Stomach (tissue), 9 donors: ENCODE measurements around the gene SMAD2. TPM values are rescaled to one million over a fixed set of nuclear protein-coding genes. Genes with fewer than 3 reads are reported as not detected.

Experiments
- DNase-seq, 2 donors: peaks; one replicate each; pipeline versions ENCODE4 v3.0.0 to v3.0.0-alpha.2; 2013 to 2019
- H3K27ac ChIP-seq, 5 donors: fragments of 200-600 bp in 4 of 5; sonication (generic) in 4 of 5; one replicate each; pipeline ENCODE4 v1.5.1; 2013 to 2019; ENCODE audit warnings: mild to moderate bottlenecking in 1 of 5, moderate library complexity in 1 of 5
- H3K27me3 ChIP-seq, 3 donors: fragments of 200-600 bp; sonication (generic); one replicate each; pipeline ENCODE4 v1.5.1; 2017 to 2019; ENCODE audit warnings: mixed run types in 1 of 3
- H3K36me3 ChIP-seq, 4 donors: fragments of 200-600 bp; sonication (generic); 1 replicate in 3 of 4; 2 replicates in 1 of 4; pipeline ENCODE4 v1.5.1; 2016 to 2019
- H3K4me1 ChIP-seq, 4 donors: fragments of 200-600 bp; sonication (generic); one replicate each; pipeline ENCODE4 v1.5.1; 2016 to 2019
- H3K4me3 ChIP-seq, 4 donors: fragments of 200-600 bp; sonication (generic) in 3 of 4; one replicate each; pipeline ENCODE4 v1.5.1; 2016 to 2019; ENCODE audit warnings: mild to moderate bottlenecking in 1 of 4
- H3K9me3 ChIP-seq, 4 donors: fragments of 200-600 bp; sonication (generic); one replicate each; pipeline ENCODE4 v1.5.1; 2016 to 2019
- EP300 ChIP-seq: sonication (generic); formaldehyde crosslinking; IDR thresholded peaks from one replicate; pipeline ENCODE4 v1.6.1; 2017; ENCODE audit warnings: antibody characterized with exemption
- POLR2A ChIP-seq, 4 donors: fragments of 450-650 bp; IDR thresholded peaks; one replicate each; pipeline ENCODE4 v1.6.1; 2016; ENCODE audit warnings: antibody characterized with exemption in 4 of 4, control low read depth in 2 of 4, mild to moderate bottlenecking in 1 of 4, moderate library complexity in 1 of 4
- POLR2AphosphoS5 ChIP-seq, 3 donors: sonication (generic); formaldehyde crosslinking; IDR thresholded peaks; one replicate each; pipeline ENCODE4 v1.6.1; 2016; ENCODE audit warnings: antibody characterized with exemption in 3 of 3
- WGBS, 5 donors: extraction: QIAGEN DNeasy Blood & Tissue Kit in 3 of 5; methylation state at CpG; one replicate each; pipeline versions ENCODE4 v1.1.5 to v1.1.7; 2013 to 2018; 5-methylcytosine and 5-hydroxymethylcytosine counted together
- intact Hi-C: fragments of 100-400 bp; cut with DNase I; formaldehyde crosslinking; loops from one replicate; pipeline ENCODE4 v1.15.1; 2023; ENCODE audit warnings: low total_unique reads
- polyA plus RNA-seq, 3 donors: library from polyadenylated mRNA; stranded (reverse); fragments of 200-250 nt; gene quantifications; one replicate each; pipeline ENCODE4 v1.2.3, GENCODE V29; 2013
- total RNA-seq, 5 donors: library from RNA; depleted of rRNA; stranded (reverse); fragments of >200 nt; gene quantifications; one replicate each; pipeline versions ENCODE4 v1.1.0 to v1.2.3, GENCODE V29; 2014 to 2016
- TF ChIP-seq, protein P1 (sequence below), 7 experiments: fragments of 450-650 bp in 4 of 7; fragments of 200-600 bp in 3 of 7; sonication (generic) in 3 of 7; IDR thresholded peaks; one replicate each; pipeline ENCODE4 v1.5.1; 2016 to 2019; ENCODE audit warnings: antibody characterized with exemption in 7 of 7, control low read depth in 2 of 7, mild to moderate bottlenecking in 1 of 7
- donor health status: healthy with polysubstance abuse.
- donor health status: Bipolar disorder and iron deficiency.
- donor health status: healthy.

Gene SMAD2
- total and polyA plus RNA-seq, 8 donors, result 18.9 to 233 (median 46.3) TPM

DNA sequence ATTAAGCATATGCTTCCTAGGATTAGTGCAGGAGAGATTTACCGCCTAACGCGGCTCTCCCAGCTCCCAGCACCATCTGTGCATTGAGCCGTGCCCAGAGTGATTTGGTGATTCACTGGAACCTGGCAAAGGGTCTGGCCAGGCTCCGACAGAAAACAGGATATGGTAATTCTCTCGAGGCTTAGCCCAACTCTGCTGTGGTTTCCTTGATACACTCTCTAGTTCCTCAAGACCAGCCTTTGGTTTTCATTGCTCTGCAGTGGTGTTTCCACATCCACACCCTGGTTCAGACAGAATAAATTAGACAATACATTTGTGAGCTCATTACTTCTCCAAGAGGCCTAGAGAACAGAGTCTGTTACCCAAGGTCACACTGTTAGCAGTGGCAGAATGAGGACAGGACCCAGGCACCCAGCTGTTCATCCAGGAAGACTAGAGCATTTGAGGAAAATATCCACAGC, 23.0 kb upstream of the SMAD2 start:
- WGBS, 5 donors, result 41 to 58% (median 53%) methylated on average over 6 of the region's 6 CpGs
- no peak for TF ChIP-seq POLR2A (IDR thresholded peaks at IDR 0.05)
- TF ChIP-seq, protein P1, sequence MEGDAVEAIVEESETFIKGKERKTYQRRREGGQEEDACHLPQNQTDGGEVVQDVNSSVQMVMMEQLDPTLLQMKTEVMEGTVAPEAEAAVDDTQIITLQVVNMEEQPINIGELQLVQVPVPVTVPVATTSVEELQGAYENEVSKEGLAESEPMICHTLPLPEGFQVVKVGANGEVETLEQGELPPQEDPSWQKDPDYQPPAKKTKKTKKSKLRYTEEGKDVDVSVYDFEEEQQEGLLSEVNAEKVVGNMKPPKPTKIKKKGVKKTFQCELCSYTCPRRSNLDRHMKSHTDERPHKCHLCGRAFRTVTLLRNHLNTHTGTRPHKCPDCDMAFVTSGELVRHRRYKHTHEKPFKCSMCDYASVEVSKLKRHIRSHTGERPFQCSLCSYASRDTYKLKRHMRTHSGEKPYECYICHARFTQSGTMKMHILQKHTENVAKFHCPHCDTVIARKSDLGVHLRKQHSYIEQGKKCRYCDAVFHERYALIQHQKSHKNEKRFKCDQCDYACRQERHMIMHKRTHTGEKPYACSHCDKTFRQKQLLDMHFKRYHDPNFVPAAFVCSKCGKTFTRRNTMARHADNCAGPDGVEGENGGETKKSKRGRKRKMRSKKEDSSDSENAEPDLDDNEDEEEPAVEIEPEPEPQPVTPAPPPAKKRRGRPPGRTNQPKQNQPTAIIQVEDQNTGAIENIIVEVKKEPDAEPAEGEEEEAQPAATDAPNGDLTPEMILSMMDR (IDR thresholded peaks at IDR 0.05), result no peak
- no peak for TF ChIP-seq EP300
- TF ChIP-seq POLR2AphosphoS5 (IDR thresholded peaks at IDR 0.05), result no peak
- Histone ChIP-seq H3K4me3 (no peak overlapping the region), H3K36me3 (no peaks in the 10 kb centered on the region), H3K9me3 (no peaks in the 10 kb centered on the region), H3K4me1 (peaks cover 0 to 8% (median 2%) of the 10 kb centered on the region in 4 donors), H3K27ac (no peak overlapping the region), H3K27me3 (no peaks in the 10 kb centered on the region)
- peak in 1 of 2 donors; percentile 29 for DNase-seq
- intact Hi-C loops, result no loop called here

DNA sequence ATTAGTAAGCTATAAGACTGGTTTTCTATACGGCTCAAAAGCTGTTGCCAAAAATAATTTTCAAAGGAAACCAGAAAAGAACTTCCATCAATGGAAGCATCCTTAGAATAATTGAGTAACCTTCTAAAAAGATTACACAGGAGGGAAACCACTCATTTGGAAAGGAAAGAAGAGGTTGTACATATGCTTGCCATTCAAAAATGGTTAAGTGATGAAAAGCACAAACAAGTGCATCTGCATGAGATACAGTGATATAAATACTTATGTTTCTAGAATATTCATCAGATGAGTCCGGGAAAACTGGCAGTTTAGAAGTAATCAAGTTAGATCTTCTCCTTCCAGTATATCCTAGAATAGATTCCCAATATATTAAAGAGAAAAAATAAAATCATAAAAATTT, 20.1 kb upstream of the SMAD2 start:
- H3K9me3 ChIP-seq, result no peaks in the 10 kb centered on the region
- no peak overlapping the region for H3K4me3 ChIP-seq
- no peak for TF ChIP-seq POLR2AphosphoS5 (IDR thresholded peaks at IDR 0.05)
- no peak for TF ChIP-seq POLR2A (IDR thresholded peaks at IDR 0.05)
- no peak for TF ChIP-seq EP300
- TF ChIP-seq, protein P1 (IDR thresholded peaks at IDR 0.05), result no peak
- H3K4me1 ChIP-seq, result peaks cover 0 to 8% (median 2%) of the 10 kb centered on the region in 4 donors
- H3K36me3 ChIP-seq, result no peaks in the 10 kb centered on the region
- no peak for DNase-seq
- H3K27me3 ChIP-seq, result no peaks in the 10 kb centered on the region
- no peak overlapping the region for H3K27ac ChIP-seq
- intact Hi-C loops, result no loop called here
- WGBS, 5 donors, result 67 to 83% (median 74%) methylated on average over 2 of the region's 2 CpGs

DNA sequence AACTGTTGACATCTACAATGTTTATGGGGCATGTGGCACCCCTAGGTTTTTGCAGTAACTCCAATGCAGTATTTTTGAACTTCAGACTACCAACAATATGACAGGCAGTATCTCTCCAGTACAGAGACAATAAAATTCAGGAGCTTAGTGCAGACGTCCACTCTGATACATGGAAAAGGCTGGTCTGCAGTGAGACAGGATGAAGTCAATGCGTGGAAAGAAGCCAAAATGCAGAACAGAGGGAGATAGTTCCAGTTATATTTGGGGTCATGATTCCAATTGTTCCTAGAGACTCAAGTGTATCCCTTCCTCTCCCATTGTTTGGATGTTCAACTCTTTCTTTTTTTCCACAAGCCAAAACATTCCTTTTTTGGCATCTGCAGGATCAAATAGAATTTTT, 18.7 kb upstream of the SMAD2 start:
- no peaks in the 10 kb centered on the region for H3K9me3 ChIP-seq
- H3K36me3 ChIP-seq, result no peaks in the 10 kb centered on the region
- H3K27me3 ChIP-seq, result no peaks in the 10 kb centered on the region
- H3K27ac ChIP-seq, result no peak overlapping the region
- no peak overlapping the region for H3K4me3 ChIP-seq
- TF ChIP-seq POLR2AphosphoS5 (IDR thresholded peaks at IDR 0.05) (no peak), POLR2A (IDR thresholded peaks at IDR 0.05) (no peak), EP300 (no peak)
- TF ChIP-seq, protein P1 (IDR thresholded peaks at IDR 0.05), result no peak
- DNase-seq, result peak in 1 of 2 donors; percentile 44
- H3K4me1 ChIP-seq, result peaks cover 0 to 8% (median 2%) of the 10 kb centered on the region in 4 donors
- intact Hi-C loops, result no loop called here
- WGBS, 5 donors, result 54 to 75% (median 66%) methylated on average over 2 of the region's 2 CpGs

DNA sequence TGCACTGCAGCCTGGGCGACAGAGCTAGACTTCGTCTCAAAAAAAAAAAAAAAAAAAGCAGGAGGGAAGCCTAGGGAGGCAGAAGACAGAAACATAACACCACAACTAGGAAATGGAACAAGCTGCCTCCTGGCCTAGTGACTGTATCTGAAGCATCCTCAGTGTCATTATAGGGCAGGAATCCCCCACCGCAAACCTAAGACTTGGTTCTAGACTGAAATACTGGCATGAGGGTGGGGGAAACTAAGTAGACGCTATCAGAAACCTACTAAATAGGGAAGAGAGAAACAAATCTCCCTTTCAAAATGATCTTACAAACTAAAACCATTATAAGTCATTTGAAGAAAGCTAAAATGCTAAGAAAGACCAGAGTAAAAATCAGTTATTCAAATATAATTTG, 16.4 kb upstream of the SMAD2 start:
- H3K4me1 ChIP-seq, result no peaks in the 10 kb centered on the region
- TF ChIP-seq, protein P1 (IDR thresholded peaks at IDR 0.05), result no peak
- TF ChIP-seq POLR2A (IDR thresholded peaks at IDR 0.05), result no peak
- no peak for TF ChIP-seq EP300
- TF ChIP-seq POLR2AphosphoS5 (IDR thresholded peaks at IDR 0.05), result no peak
- no peaks in the 10 kb centered on the region for H3K27me3 ChIP-seq
- 86 to 96% (median 91%) methylated on average over 4 of the region's 4 CpGs for WGBS, 5 donors
- H3K27ac ChIP-seq, result no peak overlapping the region
- no peak overlapping the region for H3K4me3 ChIP-seq
- H3K36me3 ChIP-seq, result no peaks in the 10 kb centered on the region
- no peaks in the 10 kb centered on the region for H3K9me3 ChIP-seq
- DNase-seq, result no peak
- intact Hi-C loops, result no loop called here
